Natural killer cell (primary cell): Measurements from ENCODE around the gene IFT122. TPM values are rescaled to one million over a fixed set of nuclear protein-coding genes. Genes with fewer than 3 reads are reported as not detected.

Experiments used
- ATAC-seq, 3 donors: fragments of 150-1000 bp in 2 of 3; fragments of 200-7000 bp in 1 of 3; cut with Tn5 transposase; 1 replicate in 1 of 3; 2 replicates in 2 of 3; pipeline ENCODE4 v1.10.0; 2021; ENCODE audit warnings: mild to moderate bottlenecking in 2 of 3, moderate library complexity in 2 of 3
- DNase-seq, 2 donors: peaks; one replicate each; pipeline versions ENCODE4 v3.0.0 to v3.0.0-alpha.2; 2013 to 2021; ENCODE audit warnings: mixed read lengths in 1 of 2
- H3K27ac ChIP-seq: one replicate; pipeline ENCODE4 v1.5.1; 2013; ENCODE audit warnings: mild to moderate bottlenecking, low read length
- H3K27me3 ChIP-seq: one replicate; pipeline ENCODE4 v1.6.1; 2013; ENCODE audit warnings: low read length; ENCODE audit not compliant: control insufficient read depth, insufficient read depth
- H3K36me3 ChIP-seq: one replicate; pipeline ENCODE4 v1.6.1; 2013; ENCODE audit warnings: low read length; ENCODE audit not compliant: control insufficient read depth, insufficient read depth
- H3K4me1 ChIP-seq: one replicate; pipeline ENCODE4 v1.6.1; 2013; ENCODE audit warnings: low read length; ENCODE audit not compliant: control insufficient read depth, insufficient read depth
- H3K4me3 ChIP-seq: one replicate; pipeline ENCODE4 v1.5.1; 2013; ENCODE audit warnings: low read length
- H3K9me3 ChIP-seq: one replicate; pipeline ENCODE4 v1.6.1; 2013; ENCODE audit warnings: low read length; ENCODE audit not compliant: control insufficient read depth, insufficient read depth
- H3K27ac Mint-ChIP-seq, 2 donors: one replicate each; pipeline ENCODE4 v1.8.0; 2022; ENCODE audit warnings: mild to moderate bottlenecking in 2 of 2, mixed read lengths in 2 of 2, moderate library complexity in 1 of 2
- H3K27me3 Mint-ChIP-seq, 2 donors: one replicate each; pipeline ENCODE4 v1.8.0; 2022; ENCODE audit warnings: low read depth in 2 of 2, mixed read lengths in 2 of 2
- H3K36me3 Mint-ChIP-seq: one replicate; pipeline ENCODE4 v1.8.0; 2022; ENCODE audit warnings: mixed read lengths
- H3K4me1 Mint-ChIP-seq, 2 donors: one replicate each; pipeline ENCODE4 v1.8.0; 2022; ENCODE audit warnings: mixed read lengths in 2 of 2
- H3K4me3 Mint-ChIP-seq: one replicate; pipeline ENCODE4 v1.8.0; 2022; ENCODE audit warnings: mild to moderate bottlenecking, moderate library complexity, mixed read lengths
- H3K9me3 Mint-ChIP-seq, 2 donors: one replicate each; pipeline ENCODE4 v1.8.0; 2022; ENCODE audit warnings: mixed read lengths in 2 of 2
- WGBS: methylation state at CpG from one replicate; pipeline ENCODE4 v1.1.7; 2013; ENCODE audit warnings: missing lambda C conversion rate; ENCODE audit not compliant: insufficient coverage; 5-methylcytosine and 5-hydroxymethylcytosine counted together
- intact Hi-C: fragments of 100-400 bp; cut with micrococcal nuclease; formaldehyde crosslinking; loops from one replicate; pipeline ENCODE4 v1.14.2; 2022
- total RNA-seq, 4 donors: library from RNA; stranded (reverse); fragments of 120-200 nt in 1 of 4; gene quantifications; one replicate each; pipeline versions ENCODE4 v1.2.3 to v1.2.4, GENCODE V29; 2013 to 2022
- TF ChIP-seq, protein P1 (sequence below): fragments of 200-600 bp; IDR thresholded peaks from one replicate; pipeline ENCODE4 v1.8.0; 2022; ENCODE audit warnings: antibody characterized with exemption

Gene IFT122
- total RNA-seq, 3 donors from 2014 or later (not counting 1 experiment from before 2014, with no cell fraction given): 20.7 to 26.6 (median 23.9) TPM

DNA sequence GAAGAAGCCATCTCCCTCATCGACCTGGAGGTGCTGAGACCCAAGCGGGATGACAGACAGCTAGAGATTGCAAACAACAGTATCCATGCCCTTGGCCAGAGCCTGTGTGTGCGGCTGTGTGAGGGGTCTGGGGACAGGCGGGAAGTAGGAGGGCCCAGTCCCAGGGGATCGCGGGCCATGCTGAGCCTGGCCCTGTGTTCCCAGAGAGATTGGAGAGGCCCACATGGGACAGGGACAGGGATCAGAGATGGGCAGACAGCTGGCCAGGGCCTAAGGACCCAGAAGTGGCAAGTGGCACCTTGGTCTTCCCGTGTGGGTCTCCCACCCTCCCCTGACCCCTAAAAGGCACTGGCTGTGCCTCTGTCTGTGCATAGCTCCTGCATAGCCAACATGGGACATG, 77.5 kb downstream of the IFT122 start:
- no peaks in the 10 kb centered on the region for H3K9me3 ChIP-seq
- intact Hi-C loops: no loop called here
- no peak overlapping the region for H3K27ac Mint-ChIP-seq
- H3K4me3 Mint-ChIP-seq: no peak overlapping the region
- TF ChIP-seq, protein P1, sequence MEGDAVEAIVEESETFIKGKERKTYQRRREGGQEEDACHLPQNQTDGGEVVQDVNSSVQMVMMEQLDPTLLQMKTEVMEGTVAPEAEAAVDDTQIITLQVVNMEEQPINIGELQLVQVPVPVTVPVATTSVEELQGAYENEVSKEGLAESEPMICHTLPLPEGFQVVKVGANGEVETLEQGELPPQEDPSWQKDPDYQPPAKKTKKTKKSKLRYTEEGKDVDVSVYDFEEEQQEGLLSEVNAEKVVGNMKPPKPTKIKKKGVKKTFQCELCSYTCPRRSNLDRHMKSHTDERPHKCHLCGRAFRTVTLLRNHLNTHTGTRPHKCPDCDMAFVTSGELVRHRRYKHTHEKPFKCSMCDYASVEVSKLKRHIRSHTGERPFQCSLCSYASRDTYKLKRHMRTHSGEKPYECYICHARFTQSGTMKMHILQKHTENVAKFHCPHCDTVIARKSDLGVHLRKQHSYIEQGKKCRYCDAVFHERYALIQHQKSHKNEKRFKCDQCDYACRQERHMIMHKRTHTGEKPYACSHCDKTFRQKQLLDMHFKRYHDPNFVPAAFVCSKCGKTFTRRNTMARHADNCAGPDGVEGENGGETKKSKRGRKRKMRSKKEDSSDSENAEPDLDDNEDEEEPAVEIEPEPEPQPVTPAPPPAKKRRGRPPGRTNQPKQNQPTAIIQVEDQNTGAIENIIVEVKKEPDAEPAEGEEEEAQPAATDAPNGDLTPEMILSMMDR: no peak
- no peak overlapping the region for H3K27ac ChIP-seq
- H3K4me1 ChIP-seq: no peaks in the 10 kb centered on the region
- no peaks in the 10 kb centered on the region for H3K36me3 ChIP-seq
- H3K9me3 Mint-ChIP-seq: no peaks in the 10 kb centered on the region
- DNase-seq: no peak
- no peaks in the 10 kb centered on the region for H3K27me3 Mint-ChIP-seq
- WGBS: 96% methylated on average over 7 of the region's 7 CpGs
- no peak for ATAC-seq
- no peaks in the 10 kb centered on the region for H3K36me3 Mint-ChIP-seq
- H3K4me1 Mint-ChIP-seq: no peaks in the 10 kb centered on the region
- H3K4me3 ChIP-seq: no peak overlapping the region
- H3K27me3 ChIP-seq: no peaks in the 10 kb centered on the region

DNA sequence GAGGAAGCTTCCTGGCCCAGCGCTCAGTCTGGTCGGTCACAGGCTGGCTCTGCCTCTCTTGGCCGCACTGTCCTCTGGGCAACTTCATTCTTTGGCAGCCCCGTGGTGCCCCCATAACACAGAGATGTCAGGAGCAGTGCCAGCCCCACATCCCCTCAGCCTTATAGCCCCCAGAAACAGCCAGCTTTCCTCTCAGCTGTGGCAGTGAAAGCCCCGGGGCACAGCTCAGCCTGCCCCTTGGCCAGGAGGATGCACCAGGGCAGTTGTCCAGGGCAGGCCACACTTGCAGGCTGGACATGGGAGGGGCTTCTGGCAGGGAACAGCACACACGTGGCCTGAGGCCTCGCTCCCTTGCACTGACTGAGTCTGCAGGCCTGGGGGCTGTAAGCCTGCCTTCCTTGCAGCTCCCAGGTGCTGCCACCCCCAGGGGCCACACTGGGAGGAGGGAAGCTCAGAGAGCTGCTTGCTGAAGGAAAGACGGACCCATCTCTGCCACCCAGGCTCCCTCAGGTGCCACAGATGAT, 78.1 kb downstream of the IFT122 start:
- intact Hi-C loops: no loop called here
- Histone ChIP-seq H3K9me3 (no peaks in the 10 kb centered on the region), H3K27ac (no peak overlapping the region), H3K36me3 (no peaks in the 10 kb centered on the region), H3K27me3 (no peaks in the 10 kb centered on the region), H3K4me3 (no peak overlapping the region), H3K4me1 (no peaks in the 10 kb centered on the region)
- no peaks in the 10 kb centered on the region for H3K36me3 Mint-ChIP-seq
- ATAC-seq (no peak), DNase-seq (no peak)
- TF ChIP-seq, protein P1: no peak
- no peaks in the 10 kb centered on the region for H3K27me3 Mint-ChIP-seq
- H3K9me3 Mint-ChIP-seq: no peaks in the 10 kb centered on the region
- WGBS: 95% methylated on average over 8 of the region's 8 CpGs
- no peak overlapping the region for H3K27ac Mint-ChIP-seq
- peaks cover 0 to under 1% of the 10 kb centered on the region in 2 donors for H3K4me1 Mint-ChIP-seq
- H3K4me3 Mint-ChIP-seq: no peak overlapping the region

DNA sequence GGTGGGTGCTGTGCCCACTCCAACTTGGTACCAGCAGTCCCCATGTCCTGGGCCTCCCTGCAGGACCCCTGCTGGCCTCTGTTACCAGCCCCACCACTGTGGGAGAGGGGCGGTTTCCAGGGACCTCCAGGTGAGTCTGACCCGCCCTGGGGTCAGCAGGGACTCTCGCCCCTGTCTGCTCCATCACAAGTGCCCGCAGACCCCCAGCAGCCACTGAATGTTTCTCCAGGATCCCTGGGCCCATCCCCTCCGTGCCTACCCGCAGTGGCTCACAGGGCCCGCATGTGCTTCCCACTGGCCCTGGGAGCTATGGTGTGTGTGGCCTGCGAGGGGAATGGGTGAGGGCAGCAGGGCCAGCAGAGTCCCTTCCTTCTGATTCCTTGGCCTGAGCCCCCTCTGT, 78.6 kb downstream of the IFT122 start:
- intact Hi-C loops: no loop called here
- Histone ChIP-seq H3K36me3 (no peaks in the 10 kb centered on the region), H3K27me3 (no peaks in the 10 kb centered on the region), H3K4me3 (no peak overlapping the region), H3K4me1 (no peaks in the 10 kb centered on the region), H3K9me3 (no peaks in the 10 kb centered on the region), H3K27ac (no peak overlapping the region)
- WGBS: 97% methylated on average over 8 of the region's 8 CpGs
- Mint-ChIP-seq H3K4me3 (no peak overlapping the region), H3K36me3 (no peaks in the 10 kb centered on the region), H3K27me3 (no peaks in the 10 kb centered on the region), H3K27ac (no peak overlapping the region), H3K4me1 (peaks cover 0 to 4% of the 10 kb centered on the region in 2 donors), H3K9me3 (no peaks in the 10 kb centered on the region)
- no peak for ATAC-seq
- DNase-seq: no peak
- TF ChIP-seq, protein P1: no peak

DNA sequence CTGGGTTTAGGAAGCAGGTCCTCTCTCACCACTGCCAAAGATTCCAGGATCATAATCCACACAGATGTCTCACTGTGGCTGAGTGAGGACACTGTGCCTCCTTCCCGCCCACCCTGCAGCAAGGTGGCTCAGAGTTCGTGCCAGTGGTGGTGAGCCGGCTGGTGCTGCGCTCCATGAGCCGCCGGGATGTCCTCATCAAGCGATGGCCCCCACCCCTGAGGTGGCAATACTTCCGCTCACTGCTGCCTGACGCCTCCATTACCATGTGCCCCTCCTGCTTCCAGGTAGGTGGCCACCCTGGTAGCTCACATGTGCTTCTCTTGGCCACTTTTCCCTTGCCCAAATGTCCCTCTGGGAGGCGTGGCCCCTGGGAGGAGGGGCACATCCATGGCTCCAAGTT, 79.4 kb downstream of the IFT122 start:
- H3K27me3 ChIP-seq: no peaks in the 10 kb centered on the region
- 97% methylated on average over 10 of the region's 10 CpGs for WGBS
- no peak overlapping the region for H3K4me3 ChIP-seq
- no peaks in the 10 kb centered on the region for H3K36me3 ChIP-seq
- intact Hi-C loops: no loop called here
- H3K4me1 Mint-ChIP-seq: peaks cover 0 to 4% of the 10 kb centered on the region in 2 donors
- no peaks in the 10 kb centered on the region for H3K9me3 Mint-ChIP-seq
- no peak overlapping the region for H3K4me3 Mint-ChIP-seq
- H3K4me1 ChIP-seq: no peaks in the 10 kb centered on the region
- H3K27ac ChIP-seq: no peak overlapping the region
- H3K36me3 Mint-ChIP-seq: no peaks in the 10 kb centered on the region
- ATAC-seq (no peak), DNase-seq (no peak)
- H3K9me3 ChIP-seq: no peaks in the 10 kb centered on the region
- TF ChIP-seq, protein P1: no peak
- no peak overlapping the region for H3K27ac Mint-ChIP-seq
- no peaks in the 10 kb centered on the region for H3K27me3 Mint-ChIP-seq
